ENCODE measurements around the gene CLPX.
"Not testable (repeated sequence)": the region's sequence is repeated elsewhere in the genome, so short reads cannot be mapped to it uniquely, and the experiment has no call there.

CLPX gene

DNA sequence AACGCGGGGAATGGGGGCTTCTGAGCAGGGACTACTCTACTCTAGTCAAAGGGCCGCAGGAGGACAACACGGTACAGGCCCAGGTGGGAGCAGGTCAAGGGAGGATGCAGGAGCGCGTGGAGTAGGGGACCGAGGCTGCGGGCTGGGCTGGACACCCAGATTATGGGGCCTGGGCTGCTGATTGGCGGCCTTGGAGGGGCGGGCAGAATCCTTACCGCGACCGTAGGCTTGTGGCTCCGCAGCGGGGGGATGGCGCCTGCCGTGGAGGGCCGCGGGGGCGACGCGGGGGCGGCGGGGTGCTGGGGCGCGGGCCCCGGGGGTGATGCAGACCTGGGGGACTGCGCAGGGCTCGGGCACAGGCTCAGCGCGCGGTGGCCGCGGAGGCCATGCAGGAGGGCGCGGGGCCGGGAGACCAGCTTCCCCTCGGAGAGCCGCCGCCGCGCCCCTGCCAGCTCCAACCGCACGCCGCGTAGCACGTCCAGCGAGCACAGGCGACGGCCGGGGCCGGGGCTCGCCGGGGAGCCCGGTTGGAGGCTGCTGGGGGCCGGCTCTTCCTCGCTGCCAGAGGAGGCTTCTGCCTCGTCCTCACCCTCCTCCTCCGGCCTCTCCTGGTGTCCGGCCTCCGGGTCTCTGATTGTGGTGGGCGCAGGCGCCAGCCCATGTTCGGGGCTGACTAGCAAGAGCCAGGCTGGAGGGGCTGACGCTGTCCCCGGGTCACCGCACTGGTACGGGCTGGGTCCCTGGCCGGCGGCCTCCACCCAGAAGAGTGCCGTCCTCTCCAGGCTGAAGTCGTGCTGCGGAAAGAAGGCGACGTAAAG is 83.0 kb downstream of the CLPX start:
- no peak for DNase-seq (ENCODE audit: low spot score)

- DNase-seq (ENCODE audit: low spot score) = peak; percentile 68
Observed at GRCh38 chr15:65101411-65101890, 83.7 kb downstream of the CLPX start.

GRCh38 chr15:65100442-65100841 is 84.7 kb downstream of the CLPX start:
- DNase-seq (ENCODE audit: low spot score) = no peak

DNA sequence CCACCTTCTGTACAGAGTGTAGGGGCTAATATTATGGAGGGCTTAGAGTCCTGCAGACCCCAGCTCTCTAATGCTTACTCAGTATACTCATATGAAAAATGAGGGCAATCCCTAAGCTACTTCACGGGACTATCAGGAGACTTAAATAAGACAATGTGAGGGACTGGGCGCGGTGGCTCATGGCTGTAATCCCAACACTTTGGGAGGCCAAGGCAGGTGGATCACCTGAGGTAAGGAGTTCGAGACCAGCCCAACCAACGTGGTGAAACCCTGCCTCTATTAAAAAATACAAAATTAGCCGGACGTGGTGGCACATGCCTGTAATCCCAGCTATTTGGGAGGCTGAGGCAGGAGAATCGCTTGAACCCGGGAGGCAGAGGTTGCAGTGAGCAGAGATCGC is 85.3 kb downstream of the CLPX start:
- not testable (repeated sequence) for DNase-seq (ENCODE audit: low spot score)

DNA sequence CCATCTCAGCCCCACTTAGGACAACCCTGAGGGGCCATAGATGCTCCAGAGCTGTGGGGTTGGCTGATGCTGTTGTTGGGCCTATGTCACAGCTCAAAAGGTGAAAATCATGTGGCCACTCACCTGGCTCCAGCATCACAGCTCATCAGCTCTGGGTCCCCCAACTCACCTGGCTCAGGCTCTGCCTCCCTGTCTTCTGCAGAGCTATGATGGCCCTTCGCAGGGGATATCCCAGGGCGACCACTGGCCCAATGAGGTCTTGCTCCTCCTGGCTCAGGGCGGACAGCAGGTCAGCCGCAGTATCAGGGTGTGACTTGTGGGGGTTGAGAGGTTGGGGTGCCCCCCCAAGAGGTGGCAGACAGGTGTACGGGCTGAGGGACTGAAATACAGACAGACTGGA is 85.8 kb downstream of the CLPX start:
- DNase-seq (ENCODE audit: low spot score) = no peak

Data from hepatic stellate cell (primary cell).